ENCODE data around the gene RECQL5.

DNA sequence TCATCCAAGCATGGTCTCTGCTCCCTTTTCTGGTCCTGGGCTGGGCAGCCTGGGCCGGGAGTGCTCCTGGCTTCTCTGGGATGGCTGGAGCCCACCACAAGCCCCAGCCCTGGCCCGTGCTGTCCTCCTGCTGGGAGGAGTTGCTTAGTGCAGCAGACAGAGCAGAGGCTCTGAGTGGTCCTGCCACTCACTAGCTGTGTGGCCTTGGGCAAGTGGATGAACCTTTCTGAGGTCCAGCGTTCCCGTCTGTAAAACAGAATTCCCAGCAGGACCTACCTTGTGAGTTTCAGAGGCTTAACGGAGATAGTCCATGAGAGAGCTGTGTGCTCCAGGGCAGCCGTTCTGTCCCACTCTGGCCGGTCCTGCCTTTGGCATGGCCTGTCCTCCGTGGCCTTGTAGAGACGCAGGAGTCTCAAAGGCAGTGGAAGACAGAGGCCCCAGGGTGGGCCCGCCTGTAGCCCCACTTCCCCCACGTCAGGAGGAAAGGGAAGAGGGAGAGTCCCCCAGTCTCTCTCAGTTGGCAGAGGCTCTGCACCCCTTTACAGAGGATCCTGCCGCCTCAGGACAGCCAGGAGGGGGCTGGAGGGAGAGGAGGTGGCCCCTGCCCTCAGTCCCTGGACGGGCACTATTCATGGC is 71.6 kb downstream of the RECQL5 start:
- TF ChIP-seq CTCF (IDR thresholded peaks at IDR 0.05): no peak
- TF ChIP-seq POLR2A (IDR thresholded peaks at IDR 0.05): no peak
